ENCODE data around the gene MPI. TPM values are rescaled to one million over a fixed set of nuclear protein-coding genes. Genes with fewer than 3 reads are reported as not detected.

MPI gene
- total RNA-seq, 1 experiment from 2014 or later, result 30.8 TPM

- H3K9me3 Mint-ChIP-seq (ENCODE audit: unreplicated experiment), result no peaks in the 10 kb centered on the region
- TF ChIP-seq CTCF (IDR thresholded peaks at IDR 0.05; ENCODE audit: unreplicated experiment), result no peak
- peaks cover 25% of the 10 kb centered on the region for H3K4me1 Mint-ChIP-seq (ENCODE audit: insufficient read depth, unreplicated experiment)
- H3K36me3 Mint-ChIP-seq (ENCODE audit: insufficient read depth, unreplicated experiment), result peaks cover 24% of the 10 kb centered on the region
- DNase-seq (ENCODE audit: unreplicated experiment), result no peak
- no TSS peak for BruUV-seq (replicated peaks)
- peak overlapping the region; percentile 11 for H3K27ac Mint-ChIP-seq (ENCODE audit: low read depth, unreplicated experiment)
- ChIA-PET CTCF (interaction anchor here (0.9 to 5.0 kb wide), 2 partner anchors 10 to 119 kb away, joined by 4 to 38 read pairs; no protein-coding TSS in a partner anchor), POLR2A (interaction anchor here (0.8 to 3.3 kb wide), 5 partner anchors 13 to 71 kb away, joined by 3 to 16 read pairs (median 4); partner anchors contain the start of genes FAM219B and SCAMP2)
- no peaks in the 10 kb centered on the region for H3K27me3 Mint-ChIP-seq (ENCODE audit: insufficient read depth, unreplicated experiment)
- peak overlapping the region; percentile 79 for H3K4me3 Mint-ChIP-seq (ENCODE audit: unreplicated experiment)
- intact Hi-C loops (cut with micrococcal nuclease), result no loop called here
These were observed 771 bp downstream of the MPI start for GRCh38 chr15:74890665-74890960.

GRCh38 chr15:74891469-74891868 lies 1.6 kb downstream of the MPI start:
- H3K27ac Mint-ChIP-seq (ENCODE audit: low read depth, unreplicated experiment), result no peak overlapping the region
- H3K27me3 Mint-ChIP-seq (ENCODE audit: insufficient read depth, unreplicated experiment), result no peaks in the 10 kb centered on the region
- peaks cover 24% of the 10 kb centered on the region for H3K36me3 Mint-ChIP-seq (ENCODE audit: insufficient read depth, unreplicated experiment)
- BruUV-seq (replicated peaks), result no TSS peak
- H3K4me3 Mint-ChIP-seq (ENCODE audit: unreplicated experiment), result no peak overlapping the region
- intact Hi-C loops (cut with micrococcal nuclease), result no loop called here
- TF ChIP-seq CTCF (IDR thresholded peaks at IDR 0.05; ENCODE audit: unreplicated experiment), result no peak
- H3K9me3 Mint-ChIP-seq (ENCODE audit: unreplicated experiment), result no peaks in the 10 kb centered on the region
- ChIA-PET CTCF (interaction anchor here (0.6 to 5.0 kb wide), 3 partner anchors 9 to 120 kb away, joined by 3 to 38 read pairs (median 4); no protein-coding TSS in a partner anchor), POLR2A (interaction anchor here (2.0 to 3.3 kb wide), 2 partner anchors 10 to 21 kb away, joined by 7 to 16 read pairs; no protein-coding TSS in a partner anchor)
- H3K4me1 Mint-ChIP-seq (ENCODE audit: insufficient read depth, unreplicated experiment), result peaks cover 25% of the 10 kb centered on the region
- no peak for DNase-seq (ENCODE audit: unreplicated experiment)

GRCh38 chr15:74892313-74892712 lies 2.5 kb downstream of the MPI start:
- Mint-ChIP-seq H3K27ac (ENCODE audit: low read depth, unreplicated experiment) (no peak overlapping the region), H3K27me3 (ENCODE audit: insufficient read depth, unreplicated experiment) (no peaks in the 10 kb centered on the region), H3K4me3 (ENCODE audit: unreplicated experiment) (no peak overlapping the region), H3K9me3 (ENCODE audit: unreplicated experiment) (no peaks in the 10 kb centered on the region), H3K36me3 (ENCODE audit: insufficient read depth, unreplicated experiment) (peaks cover 24% of the 10 kb centered on the region), H3K4me1 (ENCODE audit: insufficient read depth, unreplicated experiment) (peaks cover 25% of the 10 kb centered on the region)
- TF ChIP-seq CTCF (IDR thresholded peaks at IDR 0.05; ENCODE audit: unreplicated experiment), result no peak
- peak; percentile 74 for DNase-seq (ENCODE audit: unreplicated experiment)
- ChIA-PET CTCF (interaction anchor here (0.8 to 5.0 kb wide), 2 partner anchors 9 to 12 kb away, joined by 3 to 38 read pairs; no protein-coding TSS in a partner anchor), POLR2A (interaction anchor here (2.0 kb wide), 1 partner anchor 9 kb away, joined by 7 read pairs; no protein-coding TSS in a partner anchor)
- intact Hi-C loops (cut with micrococcal nuclease), result no loop called here
- BruUV-seq (replicated peaks), result no TSS peak

- CTCF ChIA-PET, result interaction anchor here (5.0 kb wide), 1 partner anchor 8 kb away, joined by 38 read pairs; no protein-coding TSS in a partner anchor
- no peaks in the 10 kb centered on the region for H3K27me3 Mint-ChIP-seq (ENCODE audit: insufficient read depth, unreplicated experiment)
- H3K27ac Mint-ChIP-seq (ENCODE audit: low read depth, unreplicated experiment), result no peak overlapping the region
- H3K4me1 Mint-ChIP-seq (ENCODE audit: insufficient read depth, unreplicated experiment), result peaks cover 25% of the 10 kb centered on the region
- no peaks in the 10 kb centered on the region for H3K9me3 Mint-ChIP-seq (ENCODE audit: unreplicated experiment)
- no peak for TF ChIP-seq CTCF (IDR thresholded peaks at IDR 0.05; ENCODE audit: unreplicated experiment)
- no peak for DNase-seq (ENCODE audit: unreplicated experiment)
- POLR2A ChIA-PET, result interaction anchor here (2.0 kb wide), 1 partner anchor 9 kb away, joined by 7 read pairs; no protein-coding TSS in a partner anchor
- peaks cover 24% of the 10 kb centered on the region for H3K36me3 Mint-ChIP-seq (ENCODE audit: insufficient read depth, unreplicated experiment)
- no peak overlapping the region for H3K4me3 Mint-ChIP-seq (ENCODE audit: unreplicated experiment)
- no TSS peak for BruUV-seq (replicated peaks)
- intact Hi-C loops (cut with micrococcal nuclease), result no loop called here
These were observed 3.1 kb downstream of the MPI start for GRCh38 chr15:74892931-74893330.
